GM21825 (cell line): ENCODE measurements around the gene WDR37.
"Not testable (repeated sequence)": the region's sequence is repeated elsewhere in the genome, so short reads cannot be mapped to it uniquely, and the experiment has no call there.

ENCODE experiments used
- ATAC-seq: cut with Tn5 transposase; IDR thresholded peaks from one replicate; pipeline ENCODE4 v1.9.1; 2021; ENCODE audit warnings: mild to moderate bottlenecking, moderate library complexity; ENCODE audit not compliant: unreplicated experiment

Gene WDR37

DNA sequence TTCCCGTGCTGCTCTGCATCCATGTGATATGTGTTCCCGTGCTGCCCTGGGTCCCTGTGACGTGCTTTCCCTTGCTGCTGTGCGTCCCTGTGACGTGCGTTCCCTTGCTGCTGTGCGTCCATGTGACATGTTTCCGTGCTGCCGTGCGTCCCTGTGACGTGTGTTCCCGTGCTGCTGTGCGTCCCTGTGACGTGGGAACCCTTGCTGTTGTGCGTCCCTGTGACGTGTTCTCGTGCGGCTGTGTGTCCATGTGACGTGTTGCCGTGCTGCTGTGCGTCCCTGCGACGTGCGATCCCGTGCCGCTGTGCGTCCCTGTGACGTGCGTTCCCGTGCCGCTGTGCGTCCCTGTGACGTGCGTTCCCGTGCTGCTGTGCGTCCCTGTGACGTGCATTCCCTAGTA lies 45.8 kb downstream of the WDR37 start:
- no peak for ATAC-seq

DNA sequence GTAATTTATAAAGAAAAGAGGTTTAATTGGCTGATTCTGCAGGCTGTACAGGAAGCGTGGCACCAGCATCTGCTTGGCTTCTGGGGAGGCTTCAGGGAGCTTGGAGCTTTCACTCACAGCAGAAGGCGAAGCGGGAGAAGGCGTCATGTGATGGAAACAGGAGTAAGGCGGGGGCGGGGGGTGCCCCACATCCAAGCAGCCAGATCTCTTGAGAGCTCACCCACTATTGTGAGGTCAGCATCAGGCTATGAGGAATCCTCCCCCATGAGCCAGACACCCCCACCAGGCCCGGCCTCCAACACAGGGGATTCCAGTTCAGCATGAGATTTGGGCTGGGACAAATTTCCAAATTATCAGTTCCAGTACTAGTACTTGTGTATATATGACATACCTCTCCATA lies 46.2 kb downstream of the WDR37 start:
- no peak for ATAC-seq

DNA sequence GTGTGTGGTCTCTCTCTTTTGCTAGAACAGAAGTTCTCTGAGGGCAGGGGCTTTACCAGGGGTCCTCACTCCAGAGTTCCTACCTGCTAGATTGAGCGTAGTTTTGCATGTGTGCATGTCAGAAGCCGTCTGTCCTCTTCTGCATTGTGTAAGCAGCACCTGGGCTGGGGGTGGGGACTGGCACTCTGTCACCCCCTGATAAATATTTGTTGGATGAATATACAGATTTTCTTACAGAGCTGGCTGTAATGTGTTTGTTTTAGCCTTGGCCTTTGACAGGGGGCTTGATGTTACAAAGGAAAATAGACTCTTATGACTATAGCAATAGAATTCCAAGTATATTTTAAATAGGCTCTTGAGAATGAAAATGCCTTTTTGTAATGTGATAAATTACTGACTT lies 46.6 kb downstream of the WDR37 start:
- no peak for ATAC-seq

GRCh38 chr10:1103551-1103950 lies 47.4 kb downstream of the WDR37 start:
- no peak for ATAC-seq

- no peak for ATAC-seq
These were observed 48.8 kb downstream of the WDR37 start for GRCh38 chr10:1104971-1105370.

DNA sequence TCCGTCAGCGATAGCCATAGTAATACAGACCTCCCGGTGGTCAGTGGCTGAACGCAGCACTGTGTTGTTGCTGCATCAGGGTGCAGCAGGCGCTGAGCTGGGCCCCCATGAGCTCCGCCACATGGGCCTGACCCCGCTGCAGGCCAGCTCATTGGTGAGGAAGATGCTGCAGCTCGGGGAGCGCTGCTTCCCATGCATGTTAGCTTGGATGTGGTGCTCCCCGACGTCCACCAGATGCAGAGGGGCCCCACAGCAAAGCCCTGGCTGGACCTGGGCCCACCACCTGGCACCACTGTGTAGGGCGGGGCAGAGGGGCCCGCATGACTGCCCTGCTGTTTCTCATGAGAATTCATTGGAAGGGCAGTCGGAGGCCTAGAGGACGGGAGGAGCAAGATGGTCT lies 50.8 kb downstream of the WDR37 start:
- no peak for ATAC-seq

DNA sequence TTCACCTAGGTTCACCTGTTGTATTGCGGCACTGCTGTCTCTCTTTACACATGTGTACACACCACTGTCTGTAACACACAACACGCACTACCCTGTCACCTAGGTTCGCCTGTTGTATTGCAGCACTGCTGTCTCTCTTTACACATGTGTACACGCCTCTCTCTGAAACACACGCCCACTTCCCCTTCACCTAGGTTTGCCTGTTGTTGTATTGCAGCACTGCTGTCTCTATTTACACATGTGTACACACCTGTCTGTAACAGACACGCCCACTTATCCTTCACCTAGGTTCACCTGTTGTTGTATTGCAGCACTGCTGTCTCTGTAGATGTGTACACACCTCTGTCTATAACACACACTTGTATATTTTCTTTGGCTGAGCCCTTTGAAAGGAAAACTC lies 51.5 kb downstream of the WDR37 start:
- no peak for ATAC-seq

DNA sequence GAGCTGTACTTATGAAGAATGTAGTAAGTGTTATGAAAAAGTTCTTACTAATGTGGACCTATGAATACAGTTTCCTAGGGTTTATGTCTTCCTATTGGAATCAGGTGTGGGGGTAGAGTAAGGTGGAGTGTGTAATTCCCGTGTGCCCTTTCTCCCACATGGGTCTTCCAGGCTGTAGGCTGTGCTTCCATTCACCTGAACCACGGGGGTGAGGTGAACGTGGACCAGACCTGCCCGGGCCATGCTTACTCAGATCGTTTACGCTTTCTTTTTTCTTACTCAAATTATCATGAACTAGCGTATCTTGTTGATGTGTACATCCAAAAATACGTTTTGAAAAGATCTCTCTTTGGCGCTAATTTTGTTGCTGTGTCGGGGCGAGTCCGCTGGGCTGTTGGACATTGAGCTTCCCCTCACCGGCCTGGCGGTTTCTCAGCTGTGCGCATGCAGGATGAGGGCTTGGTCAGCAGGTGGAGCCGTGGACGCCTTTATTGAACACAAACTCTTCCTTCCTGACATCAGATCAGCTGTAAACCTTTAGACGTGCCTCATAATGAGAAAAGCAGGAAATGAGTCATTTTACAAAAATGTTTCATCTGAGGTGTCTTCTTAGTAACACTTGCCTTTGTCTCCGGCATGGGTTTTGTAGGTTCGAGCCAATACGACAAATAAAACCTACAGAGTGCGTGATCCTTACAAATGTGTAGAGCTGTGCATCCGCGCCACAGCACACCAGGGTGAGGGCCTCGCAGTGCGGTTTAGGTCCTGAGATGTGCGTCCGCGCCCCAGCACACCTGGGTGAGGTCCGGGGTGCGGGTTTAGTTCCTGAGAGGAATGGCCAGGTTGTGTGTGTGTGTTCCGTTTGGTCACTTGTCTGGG lies 53.8 kb downstream of the WDR37 start:
- peak; percentile 72 for ATAC-seq

GRCh38 chr10:1110674-1111119 lies 54.5 kb downstream of the WDR37 start:
- no peak for ATAC-seq

- ATAC-seq: no peak
These were observed 58.1 kb downstream of the WDR37 start for GRCh38 chr10:1114315-1114714.

DNA sequence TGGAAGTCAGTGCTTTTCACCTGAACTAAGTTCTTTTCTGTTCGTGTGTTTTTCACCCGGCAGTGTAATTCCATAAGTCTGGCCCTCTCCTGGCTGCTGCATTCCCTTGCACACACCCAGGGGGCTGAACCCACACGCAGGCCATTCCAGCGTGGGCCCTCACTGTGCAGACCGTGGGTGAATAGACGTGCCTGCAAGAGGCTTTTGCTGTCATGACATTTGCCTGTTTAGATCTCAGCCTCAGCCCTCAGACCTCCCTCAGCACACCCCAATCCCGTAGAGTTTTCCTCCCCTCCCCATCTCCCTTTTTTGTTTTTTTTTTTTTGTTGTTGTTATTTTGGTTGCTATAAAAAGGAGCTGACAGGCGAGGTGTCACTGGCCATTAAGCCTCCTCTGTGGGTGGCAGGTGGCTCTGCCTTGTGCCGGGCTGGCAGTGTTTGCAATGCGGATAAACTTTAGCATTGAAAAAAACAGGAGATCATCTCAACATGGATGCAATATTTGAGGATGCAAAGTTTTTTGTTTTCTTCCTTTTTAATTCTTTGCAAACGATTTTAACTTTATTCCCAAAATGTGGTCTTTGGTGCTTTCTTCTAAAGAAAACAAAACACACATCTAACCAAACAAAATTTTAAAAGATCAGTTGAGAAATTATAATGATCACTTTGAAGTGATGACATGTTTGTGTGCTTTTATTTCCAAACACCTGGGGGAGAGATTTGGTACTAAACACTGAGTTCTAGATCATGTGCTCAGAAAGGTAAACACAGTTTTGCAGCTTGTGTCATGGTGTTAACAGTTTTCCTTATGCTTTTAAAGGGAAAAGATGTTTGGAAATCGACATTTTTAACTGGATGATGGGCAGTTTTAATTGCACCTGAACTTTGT lies 58.8 kb downstream of the WDR37 start:
- ATAC-seq: no peak

DNA sequence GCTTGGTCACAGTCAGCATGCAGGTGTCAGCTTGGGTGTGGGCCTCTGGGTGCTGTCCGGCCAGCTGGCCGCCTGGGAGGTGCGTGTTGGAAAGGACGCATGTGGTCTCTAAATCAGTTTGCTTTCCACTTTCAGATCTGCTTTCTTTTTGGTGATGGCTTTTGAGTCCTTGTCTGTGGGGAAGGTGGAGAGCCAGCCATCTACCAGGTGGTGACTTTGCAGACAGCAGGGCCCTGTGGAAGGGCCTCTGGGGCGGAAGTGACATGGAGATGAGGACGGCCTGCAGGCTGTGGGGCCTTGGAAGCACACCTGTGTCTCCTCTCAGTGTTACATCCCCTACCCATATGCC lies 59.4 kb downstream of the WDR37 start:
- no peak for ATAC-seq

DNA sequence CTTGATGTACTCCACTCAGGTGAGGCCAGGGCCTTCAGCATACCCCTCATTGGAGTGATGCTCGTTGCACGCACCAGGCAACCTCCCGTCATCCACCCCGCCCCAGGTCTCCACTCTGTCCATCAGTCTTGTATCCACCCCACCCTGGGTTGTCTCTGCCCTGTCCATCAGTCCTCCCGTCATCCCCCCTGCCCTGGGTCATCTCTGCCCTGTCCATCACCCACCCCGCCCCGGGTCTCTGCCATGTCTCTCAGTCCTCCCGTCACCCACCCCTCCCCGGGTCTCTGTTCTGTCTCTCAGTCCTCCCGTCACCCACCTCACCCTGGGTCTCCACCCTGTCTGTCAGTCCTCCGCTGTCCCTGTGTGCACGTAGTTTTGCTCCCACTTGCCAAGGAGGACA lies 59.9 kb downstream of the WDR37 start:
- no peak for ATAC-seq

DNA sequence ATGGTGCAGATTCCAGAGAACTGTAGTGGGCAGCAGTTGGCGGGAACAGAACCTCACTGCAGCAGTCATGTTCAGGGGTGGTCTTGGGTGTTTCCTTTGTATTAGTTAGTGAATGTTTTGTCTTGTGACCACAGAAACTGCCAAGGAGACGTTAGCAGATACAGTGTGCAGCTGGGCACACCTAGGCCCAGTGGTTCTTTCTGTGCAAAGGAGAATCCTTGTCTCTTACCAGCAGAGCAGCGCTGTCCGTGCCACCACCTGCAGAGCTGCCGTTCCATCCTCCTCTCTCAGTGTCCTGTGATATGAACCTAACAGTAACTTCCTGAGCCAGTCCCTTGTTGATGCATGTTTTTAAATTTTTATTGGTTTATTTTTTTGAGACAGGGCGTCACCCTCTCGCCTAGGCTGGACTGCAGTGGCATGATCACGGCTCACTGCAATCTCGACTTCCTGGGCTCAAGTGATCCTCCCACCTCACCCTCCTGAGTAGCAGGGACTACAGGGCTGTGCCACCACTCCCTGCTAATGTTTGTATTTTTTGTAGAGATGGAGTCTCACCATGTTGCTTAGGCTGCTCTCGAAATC lies 60.6 kb downstream of the WDR37 start:
- no peak for ATAC-seq

GRCh38 chr10:1117651-1118050 lies 61.5 kb downstream of the WDR37 start:
- ATAC-seq: no peak

- not testable (repeated sequence) for ATAC-seq
These were observed 62.1 kb downstream of the WDR37 start for GRCh38 chr10:1118318-1118717.

- ATAC-seq: no peak
These were observed 62.8 kb downstream of the WDR37 start for GRCh38 chr10:1119027-1119426.

- ATAC-seq: no peak
These were observed 63.3 kb downstream of the WDR37 start for GRCh38 chr10:1119501-1119900.

GRCh38 chr10:1120306-1120705 lies 64.1 kb downstream of the WDR37 start:
- ATAC-seq: no peak

DNA sequence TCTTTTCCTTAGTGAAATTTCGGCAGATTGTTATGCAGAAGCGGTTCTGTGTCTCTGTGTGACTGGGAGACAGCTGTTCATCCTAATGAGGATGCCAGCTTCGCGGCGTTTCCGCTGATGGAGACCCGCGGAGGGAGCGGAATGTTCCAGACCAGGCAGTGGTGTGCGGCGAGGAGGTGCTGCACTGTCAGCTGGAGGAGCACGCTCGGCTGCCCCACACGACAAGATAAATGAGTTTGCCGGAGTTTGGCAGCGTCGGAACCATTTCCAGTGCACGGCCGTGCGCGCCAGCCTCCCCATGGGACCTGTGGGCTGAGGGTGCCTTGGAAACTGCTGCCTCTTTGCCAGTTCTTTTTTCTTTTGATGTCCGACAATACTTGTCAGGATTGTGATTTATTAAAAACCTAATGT lies 64.6 kb downstream of the WDR37 start:
- no peak for ATAC-seq

- ATAC-seq: no peak
These were observed 65.2 kb downstream of the WDR37 start for GRCh38 chr10:1121271-1121970.
